ENCODE results near the gene GGPS1.

GGPS1 gene

DNA sequence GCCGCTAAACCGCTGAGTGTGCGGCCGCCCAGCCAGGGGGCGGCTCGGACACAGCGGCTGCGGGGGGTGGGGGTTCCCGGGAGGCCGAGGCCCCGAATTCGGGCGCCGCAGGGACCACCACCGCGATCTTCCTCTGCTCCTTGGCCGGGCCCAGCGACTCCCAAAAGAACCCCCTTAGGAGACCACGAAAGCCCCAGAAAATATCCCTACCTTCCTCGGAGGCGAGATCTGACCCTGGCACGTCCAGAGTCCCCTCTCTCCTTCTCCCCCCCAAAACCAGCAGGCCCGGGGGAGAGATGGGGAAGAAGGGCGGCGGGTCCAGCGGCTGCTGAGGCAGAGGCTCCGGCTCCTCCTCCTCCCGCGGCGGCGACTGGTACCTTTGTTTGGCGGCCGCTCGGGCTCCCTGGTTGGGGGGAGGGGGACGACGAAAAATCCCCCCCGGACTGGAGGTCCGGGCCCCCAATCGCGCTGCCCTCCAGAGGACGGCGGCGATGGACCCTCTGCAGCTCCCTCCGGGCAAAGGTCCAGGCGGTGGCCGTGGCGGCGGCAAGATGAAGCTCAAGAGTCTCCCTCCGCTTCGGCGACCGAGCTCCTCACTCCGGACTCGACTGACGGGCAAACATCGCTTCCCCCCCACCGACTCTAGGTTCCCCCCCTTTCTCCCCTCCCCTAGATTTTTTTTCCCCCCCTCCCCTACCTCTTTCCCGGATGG is 655 bp upstream of the GGPS1 start, which contains the start of gene ARID4B:
Gene ARID4B (minus strand): TSS at position 621 of the 712 bp plus-strand sequence. CDS start 1,260 bp downstream, outside the sequence.
- no peaks in the 10 kb centered on the region for H3K27me3 Mint-ChIP-seq (ENCODE audit: low read depth, poor library complexity)
- DNase-seq, result peak; percentile 79
- H3K36me3 Mint-ChIP-seq (ENCODE audit: low read depth), result peaks cover 16% of the 10 kb centered on the region
- peak within 1 kb of the TSS; percentile 96 for H3K27ac Mint-ChIP-seq
- TF ChIP-seq, protein P1, sequence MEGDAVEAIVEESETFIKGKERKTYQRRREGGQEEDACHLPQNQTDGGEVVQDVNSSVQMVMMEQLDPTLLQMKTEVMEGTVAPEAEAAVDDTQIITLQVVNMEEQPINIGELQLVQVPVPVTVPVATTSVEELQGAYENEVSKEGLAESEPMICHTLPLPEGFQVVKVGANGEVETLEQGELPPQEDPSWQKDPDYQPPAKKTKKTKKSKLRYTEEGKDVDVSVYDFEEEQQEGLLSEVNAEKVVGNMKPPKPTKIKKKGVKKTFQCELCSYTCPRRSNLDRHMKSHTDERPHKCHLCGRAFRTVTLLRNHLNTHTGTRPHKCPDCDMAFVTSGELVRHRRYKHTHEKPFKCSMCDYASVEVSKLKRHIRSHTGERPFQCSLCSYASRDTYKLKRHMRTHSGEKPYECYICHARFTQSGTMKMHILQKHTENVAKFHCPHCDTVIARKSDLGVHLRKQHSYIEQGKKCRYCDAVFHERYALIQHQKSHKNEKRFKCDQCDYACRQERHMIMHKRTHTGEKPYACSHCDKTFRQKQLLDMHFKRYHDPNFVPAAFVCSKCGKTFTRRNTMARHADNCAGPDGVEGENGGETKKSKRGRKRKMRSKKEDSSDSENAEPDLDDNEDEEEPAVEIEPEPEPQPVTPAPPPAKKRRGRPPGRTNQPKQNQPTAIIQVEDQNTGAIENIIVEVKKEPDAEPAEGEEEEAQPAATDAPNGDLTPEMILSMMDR (IDR thresholded peaks at IDR 0.05), result no peak
- no peaks in the 10 kb centered on the region for H3K9me3 Mint-ChIP-seq
- peaks cover 23% of the 10 kb centered on the region for H3K4me1 Mint-ChIP-seq
- H3K4me3 Mint-ChIP-seq, result peak within 1 kb of the TSS; percentile 98

DNA sequence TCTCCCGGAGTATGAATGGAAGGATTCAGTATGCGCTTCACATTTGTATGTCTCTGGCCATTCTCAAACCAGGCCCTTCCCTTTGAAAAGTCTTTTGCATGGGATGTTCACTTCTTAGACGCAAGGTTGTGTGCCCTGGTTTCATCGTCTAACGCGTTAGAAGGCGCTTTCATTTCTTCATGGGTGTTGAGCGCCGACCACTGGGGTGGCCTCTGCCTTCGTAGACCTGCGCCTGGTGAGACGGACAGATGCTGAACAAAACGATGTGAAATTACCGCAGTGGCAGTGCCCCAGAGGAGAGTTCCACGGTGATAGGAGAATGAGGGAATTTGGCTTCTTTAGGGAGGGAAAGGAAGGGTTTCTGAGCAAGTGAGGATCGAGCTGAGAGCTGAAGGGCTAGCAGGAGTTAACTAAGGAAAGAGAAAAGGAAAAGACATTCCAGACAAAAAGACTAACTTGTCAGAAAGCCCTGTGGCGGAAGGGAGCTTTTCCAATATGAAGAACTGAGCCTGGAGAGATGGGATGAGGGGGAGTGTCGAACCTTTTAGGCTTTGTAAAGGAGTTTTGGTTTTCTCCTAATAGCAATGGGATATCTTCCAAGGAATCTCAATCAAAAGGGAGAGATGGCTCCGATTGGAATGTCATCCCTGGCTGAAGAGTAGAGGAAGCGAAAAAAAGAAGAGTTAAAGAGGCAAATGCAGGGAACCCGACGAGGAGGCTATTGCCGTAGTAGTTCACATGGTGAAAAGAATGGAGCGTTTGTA is 951 bp downstream of the GGPS1 start:
- TF ChIP-seq, protein P1 (IDR thresholded peaks at IDR 0.05), result no peak
- Mint-ChIP-seq H3K9me3 (no peaks in the 10 kb centered on the region), H3K4me3 (no peak overlapping the region), H3K36me3 (ENCODE audit: low read depth) (peaks cover 20% of the 10 kb centered on the region), H3K27me3 (ENCODE audit: low read depth, poor library complexity) (no peaks in the 10 kb centered on the region), H3K4me1 (peaks cover 23% of the 10 kb centered on the region), H3K27ac (no peak overlapping the region)
- peak; percentile 35 for DNase-seq

DNA sequence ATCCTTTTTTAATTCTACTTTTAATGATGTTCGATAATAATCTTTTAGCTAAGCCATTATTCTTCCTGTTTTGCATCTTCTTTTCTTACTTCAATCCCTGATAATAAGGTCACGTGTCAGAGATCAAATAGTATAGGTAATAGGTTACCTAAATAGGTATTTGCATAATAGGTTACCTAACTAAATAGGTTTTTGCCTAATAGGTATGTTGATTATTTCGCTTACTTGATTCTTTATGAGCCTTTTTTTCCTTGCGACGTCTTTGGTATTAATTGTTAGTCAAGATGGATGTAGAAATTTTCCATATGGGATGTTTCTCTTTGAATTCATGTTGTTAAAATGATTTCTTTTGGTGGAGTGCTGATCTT is 2.5 kb downstream of the GGPS1 start:
- Mint-ChIP-seq H3K4me1 (peaks cover 11% of the 10 kb centered on the region), H3K4me3 (no peak overlapping the region), H3K36me3 (ENCODE audit: low read depth) (peaks cover 30% of the 10 kb centered on the region), H3K27ac (peak overlapping the region; percentile 80), H3K9me3 (no peaks in the 10 kb centered on the region), H3K27me3 (ENCODE audit: low read depth, poor library complexity) (no peaks in the 10 kb centered on the region)
- TF ChIP-seq, protein P1 (IDR thresholded peaks at IDR 0.05), result no peak
- no peak for DNase-seq

DNA sequence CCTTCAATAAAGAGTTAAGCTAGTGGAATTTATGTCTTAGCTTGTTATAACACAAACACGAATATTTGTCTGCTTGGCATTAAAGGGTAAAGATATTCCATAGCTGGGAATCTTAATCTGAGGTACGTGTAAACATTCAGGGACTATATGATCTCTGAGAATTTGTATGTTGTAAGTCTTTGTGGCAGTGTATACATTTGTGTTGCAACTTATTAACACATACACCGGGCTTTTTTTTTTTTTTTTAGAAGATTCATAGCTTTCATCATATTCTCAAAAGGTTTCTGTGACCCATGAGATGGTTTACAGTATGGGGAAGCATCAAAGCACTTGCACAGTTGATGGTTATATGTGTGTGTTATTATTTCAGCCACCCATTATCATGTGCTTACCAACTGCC is 3.0 kb downstream of the GGPS1 start:
- TF ChIP-seq, protein P1 (IDR thresholded peaks at IDR 0.05), result no peak
- no peaks in the 10 kb centered on the region for H3K9me3 Mint-ChIP-seq
- H3K36me3 Mint-ChIP-seq (ENCODE audit: low read depth), result peaks cover 30% of the 10 kb centered on the region
- DNase-seq, result no peak
- peaks cover 6% of the 10 kb centered on the region for H3K4me1 Mint-ChIP-seq
- H3K27me3 Mint-ChIP-seq (ENCODE audit: low read depth, poor library complexity), result no peaks in the 10 kb centered on the region
- no peak overlapping the region for H3K4me3 Mint-ChIP-seq
- H3K27ac Mint-ChIP-seq, result peak overlapping the region; percentile 80

DNA sequence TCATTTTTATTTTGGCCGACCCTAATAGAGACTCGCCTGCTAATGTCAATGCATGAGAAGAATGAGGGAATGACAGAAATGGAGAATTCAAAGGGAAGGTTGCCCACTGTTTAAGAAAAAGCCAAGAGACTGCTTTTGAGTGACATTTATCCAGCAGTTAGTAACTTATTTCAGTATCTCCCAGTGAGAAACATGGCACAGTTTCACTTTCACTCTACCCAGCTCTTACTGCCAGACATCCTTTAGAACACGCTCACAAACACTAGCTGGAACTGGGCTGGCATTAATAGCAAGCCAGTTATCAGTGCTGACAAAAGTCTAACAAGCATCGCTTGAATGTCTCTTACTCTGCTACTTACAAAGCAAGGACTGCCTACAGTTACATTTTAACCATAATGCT is 8.5 kb downstream of the GGPS1 start:
- Mint-ChIP-seq H3K27me3 (ENCODE audit: low read depth, poor library complexity) (no peaks in the 10 kb centered on the region), H3K36me3 (ENCODE audit: low read depth) (peaks cover 61% of the 10 kb centered on the region), H3K4me3 (no peak overlapping the region), H3K27ac (peak overlapping the region; percentile 47), H3K4me1 (no peaks in the 10 kb centered on the region), H3K9me3 (no peaks in the 10 kb centered on the region)
- TF ChIP-seq, protein P1 (IDR thresholded peaks at IDR 0.05), result no peak
- DNase-seq, result no peak
